Stimulated activated CD8-positive, alpha-beta memory T cell treated with anti-CD3 and anti-CD28 coated beads, Interleukin-7, amount 100 ng/mL, for 4 hours (primary cell): Measurements from ENCODE around the gene AP1G1.
"Not testable (repeated sequence)": the region's sequence is repeated elsewhere in the genome, so short reads cannot be mapped to it uniquely, and the experiment has no call there.

Experiments used
- DNase-seq, 2 donors: peaks; one replicate each; pipeline ENCODE4 v3.0.0-alpha.2; 2020; ENCODE audit warnings: low read depth in 2 of 2

The AP1G1 gene

DNA sequence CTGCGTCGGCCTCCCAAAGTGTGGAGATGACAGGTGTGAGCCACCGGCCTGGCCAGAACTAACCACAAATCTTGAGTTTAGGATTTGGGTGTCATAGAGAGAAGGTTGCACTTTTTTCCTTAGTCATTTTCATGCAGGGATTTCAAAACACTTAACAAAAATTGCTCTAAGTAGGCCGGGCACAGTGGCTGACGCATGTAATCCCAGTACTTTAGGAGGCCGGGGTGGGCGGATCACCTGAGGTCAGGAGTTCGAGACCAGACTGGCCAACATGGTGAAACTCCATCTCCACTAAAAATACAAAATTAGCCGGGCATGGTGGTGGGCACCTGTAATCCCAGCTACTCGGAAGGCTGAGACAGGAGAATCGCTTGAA lies 1.5 kb upstream of the AP1G1 start:
- DNase-seq = not testable (repeated sequence)

DNA sequence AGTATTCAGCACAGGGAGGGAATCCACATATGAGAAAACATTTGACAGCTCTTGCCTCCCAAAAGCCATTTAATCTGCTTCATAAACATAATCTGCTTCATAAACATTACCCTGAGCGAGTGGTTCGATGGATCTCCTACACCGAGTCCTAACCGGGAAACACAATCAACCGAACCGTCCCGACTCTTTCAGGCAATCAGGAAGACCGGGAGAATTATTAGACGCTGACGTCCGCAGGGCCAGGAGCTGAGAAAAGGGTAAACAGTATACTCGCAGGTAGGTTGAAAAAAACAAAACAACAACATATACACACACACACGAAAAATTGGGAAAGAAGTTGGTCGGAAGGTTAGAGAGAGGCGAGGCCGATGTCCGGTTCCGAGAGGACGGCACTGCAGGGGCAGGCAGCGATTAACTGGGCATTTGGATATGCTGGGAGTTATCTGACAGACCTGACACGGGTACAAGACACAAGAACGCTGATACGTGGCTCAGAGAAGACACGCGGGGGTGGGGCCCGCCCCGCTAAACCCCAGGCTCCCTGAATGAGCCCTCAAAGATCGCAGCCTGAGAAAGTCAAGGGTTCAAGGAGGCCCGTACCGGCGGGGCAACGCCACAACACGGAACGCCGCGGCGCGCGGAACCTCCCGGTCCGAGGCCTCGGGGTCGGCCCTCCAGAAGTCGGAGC lies 585 bp downstream of the AP1G1 start:
- peak; percentile 31 to 50 for DNase-seq

DNA sequence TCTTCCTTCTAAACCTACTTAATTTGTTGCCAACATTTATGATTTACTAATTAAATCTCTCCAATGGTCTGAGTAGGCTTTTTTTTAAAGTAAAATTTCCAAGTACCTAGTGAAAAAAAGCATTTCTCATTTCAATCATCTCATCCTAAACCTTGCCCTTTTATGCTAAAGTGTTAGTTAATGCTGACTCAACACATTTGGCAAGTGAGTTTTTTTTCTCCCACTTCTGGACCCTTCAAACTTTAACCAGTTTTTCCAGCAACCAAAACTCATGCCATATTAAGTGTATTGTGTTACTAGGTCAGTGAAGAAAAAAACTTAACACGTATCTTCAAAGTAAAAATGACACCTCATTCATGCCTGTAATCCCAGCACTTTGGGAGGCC lies 5.3 kb downstream of the AP1G1 start:
- DNase-seq = no peak

DNA sequence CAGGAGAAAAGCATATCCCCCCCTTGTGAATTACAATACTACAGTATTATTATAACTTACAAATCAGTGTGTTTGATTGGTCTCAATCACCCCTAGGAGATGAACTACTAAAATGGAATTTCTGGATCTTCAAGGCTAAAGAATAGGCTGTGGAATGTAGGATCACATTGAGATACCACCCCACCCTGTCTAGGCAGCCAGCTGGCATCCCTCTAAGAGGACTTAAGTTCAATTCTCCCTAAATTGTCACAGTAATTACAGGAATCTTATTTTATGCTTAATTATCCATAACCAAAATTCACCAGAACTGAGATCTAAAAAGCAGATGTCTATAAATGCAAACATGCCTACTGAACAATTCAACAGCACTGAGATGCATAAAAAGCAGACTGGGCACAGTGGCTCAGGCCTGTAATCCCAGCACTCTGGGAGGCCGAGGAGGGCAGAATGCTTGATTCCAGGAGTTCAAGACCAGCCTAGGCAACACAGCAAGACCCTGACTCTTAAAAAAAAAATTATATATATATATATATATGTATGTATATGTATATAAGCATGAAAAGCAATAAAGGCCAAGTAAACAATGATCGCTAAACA lies 12.0 kb downstream of the AP1G1 start:
- DNase-seq = no peak

DNA sequence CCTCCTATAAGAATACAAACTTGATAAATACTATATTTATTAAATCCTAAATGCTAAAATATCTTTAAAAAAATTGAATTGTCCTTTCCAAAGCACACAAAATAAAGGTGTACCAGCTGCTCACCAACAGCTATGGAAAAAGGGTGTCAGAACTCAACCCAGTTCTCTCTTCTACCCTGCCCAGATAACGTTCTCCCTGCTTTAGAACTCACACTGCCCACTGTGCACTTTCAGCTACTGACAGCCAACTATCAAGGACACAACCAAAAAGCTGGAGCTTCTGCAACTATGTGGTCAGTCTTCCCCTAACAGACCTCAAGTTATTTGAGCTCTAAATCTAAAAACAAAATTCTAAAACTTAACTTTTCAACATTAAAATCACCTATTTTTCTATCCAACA lies 13.7 kb downstream of the AP1G1 start:
- no peak for DNase-seq

DNA sequence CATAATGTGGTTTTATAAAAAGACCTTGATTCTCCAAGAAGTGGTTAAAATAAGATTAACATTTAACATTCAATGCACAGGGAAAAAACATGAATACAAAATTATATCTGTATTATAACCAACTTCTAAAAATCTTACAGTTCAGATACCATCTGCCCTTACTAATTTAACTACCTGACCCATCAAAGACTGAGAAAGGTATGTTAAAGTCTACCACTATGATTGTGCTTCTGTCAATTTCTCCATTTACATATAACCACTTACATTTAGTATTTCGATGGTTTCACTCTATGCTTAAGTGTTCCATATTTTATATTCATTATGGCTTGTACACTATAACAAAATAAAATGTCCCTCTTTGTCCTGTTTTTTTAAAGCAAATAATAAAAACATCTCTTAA lies 14.6 kb downstream of the AP1G1 start:
- DNase-seq = no peak

DNA sequence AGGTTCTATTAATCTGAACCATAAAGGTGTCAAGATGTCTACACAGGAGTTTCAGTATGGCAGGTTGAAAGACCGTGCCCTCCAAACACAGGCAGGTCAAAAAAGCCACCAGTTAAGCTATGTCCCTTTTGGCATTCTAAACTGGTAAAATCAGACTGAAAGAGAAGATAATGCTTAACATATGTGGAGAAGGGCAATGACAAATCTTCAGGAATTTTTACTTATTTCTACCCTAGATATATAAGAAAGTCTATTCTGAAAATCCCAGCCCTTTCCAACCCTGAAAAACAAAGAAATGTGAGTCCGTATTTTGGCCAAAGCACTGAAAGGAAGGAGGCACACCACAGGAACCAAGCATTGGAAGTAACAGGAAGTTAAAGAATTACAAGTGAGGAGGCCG lies 16.5 kb downstream of the AP1G1 start:
- no peak for DNase-seq

DNA sequence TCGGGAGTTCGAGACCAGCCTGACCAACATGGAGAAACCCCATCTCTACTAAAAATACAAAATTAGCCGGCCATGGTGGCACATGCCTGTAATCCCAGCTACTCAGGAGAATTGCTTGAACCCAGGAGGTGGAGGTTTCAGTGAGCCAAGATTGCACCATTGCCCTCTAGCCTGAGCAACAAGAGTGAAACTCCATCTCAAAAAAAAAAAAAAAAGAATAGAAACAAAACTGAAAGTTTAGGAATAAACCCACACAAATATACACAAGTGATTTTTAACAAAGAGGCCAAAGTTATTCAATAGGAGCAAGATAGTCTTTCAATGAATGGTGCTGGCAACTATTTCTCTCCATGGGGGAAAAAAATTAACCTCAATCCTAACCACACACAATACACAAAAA lies 18.3 kb downstream of the AP1G1 start:
- not testable (repeated sequence) for DNase-seq

DNA sequence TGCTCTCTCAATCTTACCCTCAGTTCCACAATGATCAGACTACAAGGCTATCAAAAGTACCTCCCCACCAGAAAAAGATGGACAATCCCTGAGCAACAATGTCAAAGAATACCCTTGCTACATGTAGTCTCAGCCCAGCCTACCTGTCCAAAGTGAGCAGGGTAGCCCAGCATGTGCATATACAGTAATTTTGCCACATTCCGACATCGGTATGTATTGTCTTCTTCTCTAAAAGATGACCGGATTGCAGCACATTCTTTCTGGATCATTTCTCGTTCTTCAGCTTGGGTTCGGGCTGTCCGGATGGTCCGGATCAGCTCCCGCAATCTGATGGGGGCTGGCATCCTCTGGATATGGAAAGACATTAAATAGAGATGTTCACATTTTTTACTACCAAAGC lies 19.5 kb downstream of the AP1G1 start:
- DNase-seq = no peak

DNA sequence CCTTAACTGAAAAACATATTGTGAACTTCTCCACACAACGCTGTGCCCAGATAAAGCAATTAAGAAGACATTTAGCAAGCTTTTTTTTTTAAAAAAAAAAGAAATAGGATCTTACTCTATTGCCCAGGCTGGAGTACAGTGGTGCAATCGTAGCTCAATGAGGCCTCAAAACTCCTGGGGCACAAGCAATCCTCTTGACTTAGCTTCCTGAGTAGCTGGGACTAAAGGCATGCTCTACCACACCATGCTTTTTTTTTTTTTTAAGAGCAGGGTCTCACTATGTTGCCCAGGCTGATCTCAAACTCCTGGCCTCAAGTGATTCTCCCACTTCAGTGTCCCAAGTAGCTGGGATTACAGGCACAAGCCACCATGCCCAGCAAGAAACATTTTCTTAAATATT lies 20.1 kb downstream of the AP1G1 start:
- DNase-seq = no peak

DNA sequence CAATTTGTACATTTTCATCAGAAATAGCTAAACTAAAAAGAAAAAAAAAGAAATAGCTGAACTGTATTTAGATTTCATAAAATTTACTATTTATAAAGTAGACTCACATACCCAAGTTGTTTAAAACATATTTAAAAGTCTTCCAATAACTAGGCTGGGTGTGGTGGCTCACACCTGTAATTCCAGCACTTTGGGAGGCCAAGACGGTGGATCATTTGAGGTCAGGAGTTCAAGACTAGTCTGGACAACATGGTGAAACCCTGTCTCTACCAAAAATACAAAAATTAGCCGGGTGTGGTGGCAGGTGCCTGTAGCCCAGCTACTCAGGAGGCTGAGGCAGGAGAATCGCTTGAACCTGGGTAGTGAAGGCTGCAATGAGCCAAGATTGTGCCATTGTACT lies 23.5 kb downstream of the AP1G1 start:
- DNase-seq = not testable (repeated sequence)

DNA sequence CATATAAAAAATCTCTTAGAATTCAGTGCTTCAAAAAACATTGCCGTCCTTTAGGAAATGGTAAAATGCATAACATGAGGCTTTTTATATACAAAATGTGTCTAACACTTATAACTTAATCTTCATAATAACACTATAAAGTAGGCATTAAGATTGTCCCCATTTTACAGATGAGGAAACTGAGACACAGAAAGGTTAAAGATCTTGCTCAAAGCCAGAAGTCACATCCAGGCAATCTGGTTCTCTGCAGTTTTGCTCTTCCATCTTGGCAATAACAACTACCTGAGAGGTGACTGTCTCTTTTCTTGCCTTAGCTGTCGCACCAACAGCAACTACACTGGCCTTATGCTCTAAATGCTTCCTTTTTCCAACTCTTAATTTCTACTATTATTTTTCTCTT lies 24.5 kb downstream of the AP1G1 start:
- no peak for DNase-seq

DNA sequence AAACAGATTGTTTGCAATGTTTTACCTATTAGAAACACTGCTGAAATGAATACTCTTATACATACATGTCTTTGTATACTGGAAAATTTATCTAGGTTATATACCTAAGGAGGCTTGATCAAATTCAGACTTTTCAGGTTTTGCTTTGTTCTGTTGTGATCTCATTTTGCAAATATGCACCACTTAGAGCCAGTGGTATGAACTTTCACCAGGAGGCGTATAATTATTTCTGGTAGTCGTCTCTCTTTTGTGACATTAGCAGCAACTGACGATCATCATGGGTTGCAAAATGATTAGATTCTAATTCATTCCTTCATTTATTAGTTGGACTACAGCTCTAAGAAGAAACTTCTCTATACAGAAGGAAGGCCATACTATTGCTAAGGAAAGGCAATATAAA lies 26.9 kb downstream of the AP1G1 start:
- no peak for DNase-seq

DNA sequence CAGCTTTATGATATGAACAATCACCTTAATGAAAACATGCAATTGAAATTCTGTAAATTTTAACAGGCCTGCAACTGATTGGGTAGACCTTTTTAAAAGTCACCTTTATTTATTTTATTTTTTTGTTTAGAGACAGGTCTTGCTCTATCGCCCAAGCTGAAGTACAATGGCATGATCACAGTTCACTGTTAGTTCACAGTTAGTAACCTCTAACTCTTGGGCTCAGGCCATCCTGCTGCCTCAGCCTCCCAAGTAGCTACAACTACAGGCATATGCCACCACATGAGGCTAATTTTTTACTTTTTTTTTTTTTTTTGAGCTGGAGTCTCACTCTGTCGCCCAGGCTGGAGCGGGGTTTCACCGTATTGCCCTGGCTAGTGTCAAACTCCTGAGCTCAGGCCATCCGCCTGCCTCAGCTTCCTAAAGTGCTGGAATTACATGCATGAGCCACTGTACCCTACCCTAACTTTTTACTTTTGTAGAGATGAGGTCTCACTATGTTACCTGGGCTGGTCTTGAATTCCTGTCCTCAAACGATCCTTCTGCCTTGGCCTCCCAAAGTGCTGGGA lies 28.0 kb downstream of the AP1G1 start:
- DNase-seq = no peak

DNA sequence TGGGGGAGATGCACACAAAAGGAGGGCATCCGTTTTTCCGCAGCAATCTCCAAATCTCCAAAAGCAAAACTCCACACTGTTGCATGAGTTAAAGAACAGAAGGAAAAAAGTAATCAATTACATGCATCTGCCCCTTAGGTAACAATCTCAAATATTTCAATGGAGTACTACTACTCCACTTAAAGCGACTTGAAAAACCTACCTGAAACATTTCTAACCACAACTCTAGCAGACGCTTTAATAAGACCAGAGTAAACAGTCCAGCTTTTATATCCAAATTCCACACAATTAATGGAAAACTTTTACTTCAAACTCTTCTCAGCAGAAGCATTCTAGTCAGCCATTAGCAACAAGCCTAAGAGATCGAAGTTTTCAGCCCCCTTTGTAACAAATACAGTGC lies 29.9 kb downstream of the AP1G1 start:
- DNase-seq = no peak

DNA sequence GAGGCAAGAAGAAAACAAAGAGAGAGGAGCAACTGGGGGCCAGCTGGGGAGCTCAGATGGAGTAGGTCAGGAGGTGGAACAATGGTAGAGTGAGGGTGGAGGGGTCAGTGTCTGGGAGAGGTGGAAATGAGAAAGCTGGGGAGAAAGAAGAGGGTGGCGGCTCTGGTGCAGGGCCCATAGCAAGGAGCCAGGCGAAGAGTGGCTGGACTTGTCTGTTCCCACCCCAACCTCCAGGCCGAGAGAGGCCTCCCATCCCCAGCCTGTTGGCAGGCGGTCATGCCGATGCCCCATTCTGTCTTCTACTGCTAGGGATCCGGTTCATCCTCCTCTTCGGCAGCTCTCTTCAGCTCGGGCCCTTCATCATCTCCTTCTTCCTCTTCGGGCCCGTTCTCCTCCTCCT lies 31.3 kb downstream of the AP1G1 start:
- no peak for DNase-seq

DNA sequence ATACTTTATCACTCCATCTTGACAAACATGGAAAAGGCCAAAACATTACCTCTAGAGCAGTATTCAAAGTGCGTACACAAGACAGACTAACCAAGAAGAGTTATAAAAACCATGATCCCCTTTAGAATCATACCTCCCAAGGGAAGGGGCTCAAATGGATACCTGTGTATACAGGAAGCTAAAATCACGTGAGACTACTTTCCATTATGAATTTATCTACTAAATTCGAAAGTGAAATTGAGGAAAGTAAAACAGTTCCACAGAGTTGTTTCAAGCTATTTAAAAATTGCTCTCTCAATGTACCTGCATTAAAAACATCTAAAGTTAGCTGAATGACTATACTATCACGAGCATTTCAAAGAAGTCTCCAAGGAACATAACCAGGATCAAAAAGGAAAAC lies 32.7 kb downstream of the AP1G1 start:
- no peak for DNase-seq

DNA sequence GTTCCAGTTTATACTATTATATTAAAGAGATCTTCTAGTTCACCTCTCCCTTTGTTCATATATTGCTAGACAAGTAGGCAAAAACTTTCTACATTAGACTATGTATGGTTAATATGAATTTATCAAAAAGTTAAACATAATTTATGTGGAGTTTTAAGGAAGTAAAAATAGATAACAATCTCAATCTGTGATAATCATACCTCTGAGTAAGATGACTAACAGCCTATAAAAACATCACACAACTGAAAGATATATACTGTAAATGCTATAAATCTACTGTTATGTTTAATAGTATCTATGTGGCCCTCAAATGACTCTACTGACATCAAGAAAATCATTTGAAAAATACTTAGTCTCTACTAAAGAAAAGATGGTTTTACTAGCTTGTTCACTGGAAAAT lies 37.1 kb downstream of the AP1G1 start:
- DNase-seq = no peak

DNA sequence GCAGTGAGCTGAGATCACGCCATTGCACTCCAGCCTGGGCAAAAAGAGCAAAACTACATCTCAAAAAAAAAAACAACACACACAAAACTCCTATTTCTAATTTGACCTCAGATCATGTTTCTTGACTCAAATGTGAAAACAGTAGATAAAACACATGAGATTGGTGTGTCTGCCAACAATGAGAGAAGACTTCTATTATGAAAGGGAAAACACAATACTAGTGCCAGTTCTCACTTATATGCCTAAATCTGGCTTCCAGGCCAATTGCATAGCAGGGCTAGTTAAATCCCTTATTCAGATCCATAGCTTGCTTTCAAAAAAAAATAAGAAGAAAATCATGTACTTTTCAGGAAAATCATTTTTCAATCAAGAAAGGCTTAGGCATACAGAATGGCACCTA lies 39.4 kb downstream of the AP1G1 start:
- no peak for DNase-seq

DNA sequence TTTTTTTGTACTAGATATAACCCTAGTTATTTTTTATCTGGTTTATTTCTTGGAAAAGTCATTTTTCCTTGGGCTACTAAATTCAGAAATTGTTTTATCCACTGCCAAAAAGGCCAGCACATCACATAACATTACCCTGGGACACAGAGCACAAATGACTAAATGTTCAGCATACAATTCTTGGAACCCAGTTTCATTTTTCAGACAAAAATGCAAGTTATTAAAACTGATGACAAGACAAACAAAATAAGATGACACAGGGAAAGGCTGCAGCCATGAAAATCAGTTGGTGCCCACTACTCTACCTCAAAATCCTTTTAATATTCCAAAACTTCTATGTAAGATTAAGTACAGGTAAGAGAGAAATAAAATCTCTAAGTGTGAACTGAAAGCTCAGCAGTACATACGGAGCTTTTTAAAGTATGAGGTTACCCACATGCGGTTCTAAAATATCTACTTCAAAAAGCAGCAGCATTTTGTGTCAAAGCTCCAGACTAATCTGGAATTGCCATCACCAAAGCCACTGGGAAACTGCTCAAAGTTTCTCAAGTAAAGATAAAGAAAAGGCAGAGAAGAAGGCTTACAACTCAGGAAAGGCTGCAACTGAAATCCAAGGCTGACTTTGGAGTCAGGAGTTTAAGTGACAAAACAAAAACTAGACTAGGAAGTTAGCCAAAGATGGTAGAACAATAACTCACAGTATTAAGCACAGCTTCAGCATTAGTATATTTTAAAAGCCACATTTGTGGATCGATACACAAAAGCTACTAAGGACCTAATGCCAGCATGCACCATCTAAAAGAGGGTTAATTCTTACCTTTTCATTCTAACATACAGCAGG lies 41.4 kb downstream of the AP1G1 start:
- DNase-seq = no peak

DNA sequence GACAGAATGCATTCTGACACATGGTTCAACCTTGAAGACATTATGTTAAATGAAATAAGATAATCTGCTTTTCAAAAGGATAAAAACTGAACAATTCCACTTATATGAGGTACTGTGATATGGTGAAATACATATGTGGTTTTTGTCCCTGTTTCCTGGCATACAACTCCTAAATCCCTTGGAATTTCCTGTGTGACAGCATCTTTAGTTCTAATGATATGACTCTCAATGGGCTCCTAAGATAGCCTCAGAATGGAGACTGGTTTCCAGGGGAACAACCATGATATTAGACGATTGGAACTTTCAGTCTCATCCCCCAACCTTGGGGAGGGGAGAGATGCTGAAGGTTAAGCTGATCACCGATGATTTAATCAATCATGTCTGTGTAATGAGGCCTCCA lies 46.4 kb downstream of the AP1G1 start:
- DNase-seq = no peak

DNA sequence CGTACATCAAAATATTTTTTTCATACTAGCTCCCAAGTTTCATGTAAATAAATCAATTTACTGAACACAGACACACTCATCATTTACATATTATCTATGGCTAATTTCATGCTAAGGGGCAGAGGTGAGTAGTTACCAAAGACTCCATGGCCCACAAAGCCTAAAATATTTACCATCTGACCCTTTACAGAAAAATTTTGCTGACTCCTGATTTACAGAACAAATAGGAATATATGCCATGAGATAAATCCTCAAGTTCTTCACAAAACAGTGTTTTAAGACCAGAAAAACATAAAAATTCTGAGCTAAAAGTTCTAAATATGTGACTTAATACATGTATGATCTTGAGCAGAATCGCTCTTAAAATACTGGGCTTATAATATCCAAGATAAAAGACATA lies 47.5 kb downstream of the AP1G1 start:
- DNase-seq = no peak

DNA sequence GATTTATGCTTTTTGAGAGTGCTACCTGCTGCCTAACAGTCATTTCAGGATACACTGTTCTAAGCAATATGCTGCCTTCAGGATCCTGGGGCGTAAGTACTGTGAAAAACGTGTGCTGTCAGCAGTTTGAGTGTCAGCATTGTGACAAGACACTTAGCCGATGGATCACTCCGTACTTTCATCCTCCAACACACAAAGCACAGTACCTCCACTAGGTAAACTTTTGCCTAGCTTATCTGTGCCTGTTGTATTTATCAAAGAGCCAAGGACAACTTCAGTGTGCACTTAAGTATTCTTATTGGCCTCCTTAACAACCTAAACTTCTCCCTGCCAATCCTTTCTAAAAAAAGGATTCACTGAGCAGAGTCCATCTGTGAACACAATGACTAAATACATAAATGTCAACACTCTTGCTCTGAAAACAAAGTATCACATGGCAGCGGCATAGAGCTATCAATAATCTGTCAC lies 50.3 kb downstream of the AP1G1 start:
- no peak for DNase-seq
